KMS-11 (cell line): ENCODE results near the gene MTA1.

Source experiments
- H2AFZ ChIP-seq: fragments of 200-600 bp; sonication (generic); 2 replicates; pipeline ENCODE4 v1.6.1; 2016; ENCODE audit warnings: antibody characterized with exemption, mixed run types, low read depth
- H3K27ac ChIP-seq: fragments of 200-600 bp; sonication (generic); 2 replicates; pipeline ENCODE4 v1.6.1; 2016; ENCODE audit warnings: mild to moderate bottlenecking, mixed run types
- H3K27me3 ChIP-seq: fragments of 200-600 bp; sonication (generic); 2 replicates; pipeline ENCODE4 v1.6.1; 2017; ENCODE audit warnings: mild to moderate bottlenecking, low read depth, mixed run types, moderate library complexity; ENCODE audit not compliant: insufficient read depth
- H3K36me3 ChIP-seq: fragments of 200-600 bp; sonication (generic); 2 replicates; pipeline ENCODE4 v1.6.1; 2017; ENCODE audit warnings: mild to moderate bottlenecking, mixed run types; ENCODE audit not compliant: insufficient read depth
- H3K4me1 ChIP-seq: fragments of 200-600 bp; sonication (generic); 2 replicates; pipeline ENCODE4 v1.6.1; 2016; ENCODE audit warnings: mild to moderate bottlenecking, low read depth, mixed run types; ENCODE audit not compliant: poor library complexity, severe bottlenecking
- H3K4me2 ChIP-seq: fragments of 200-600 bp; sonication (generic); 2 replicates; pipeline ENCODE4 v1.7.0; 2016; ENCODE audit warnings: mild to moderate bottlenecking, mixed run types
- H3K4me3 ChIP-seq: fragments of 200-600 bp; sonication (generic); IDR thresholded peaks from 2 replicates; pipeline ENCODE4 v1.6.1; 2017; ENCODE audit warnings: low read depth, low read length, mixed read lengths; ENCODE audit not compliant: insufficient read depth
- H3K79me2 ChIP-seq: fragments of 200-600 bp; sonication (generic); 2 replicates; pipeline ENCODE4 v1.6.1; 2016; ENCODE audit warnings: low read depth, mixed run types; ENCODE audit not compliant: insufficient read depth
- H3K9ac ChIP-seq: fragments of 200-600 bp; sonication (generic); 2 replicates; pipeline ENCODE4 v1.6.1; 2016; ENCODE audit warnings: mild to moderate bottlenecking, mixed run types
- H4K20me1 ChIP-seq: fragments of 200-600 bp; sonication (generic); 2 replicates; pipeline ENCODE4 v1.6.1; 2016; ENCODE audit warnings: mild to moderate bottlenecking, mixed run types; ENCODE audit not compliant: insufficient read depth
- CTCF ChIP-seq: fragments of 200-600 bp; sonication (generic); conservative IDR thresholded peaks from 2 replicates; pipeline ENCODE4 v1.6.1; 2017; ENCODE audit warnings: low read depth, mild to moderate bottlenecking, antibody characterized with exemption, low read length, moderate library complexity, mixed read lengths

MTA1 gene

GRCh38 chr14:105397350-105397931, 22.2 kb upstream of the MTA1 start:
- H3K4me2 ChIP-seq: peak overlapping the region; percentile 45; the same call in 1 of the 2 replicates
- no peaks in the 10 kb centered on the region for H3K36me3 ChIP-seq
- H3K27me3 ChIP-seq: no peaks in the 10 kb centered on the region
- H3K27ac ChIP-seq: peak overlapping the region; percentile 58
- H4K20me1 ChIP-seq: no peaks in the 10 kb centered on the region
- TF ChIP-seq CTCF: no peak
- peak overlapping the region; percentile 73 for H2AFZ ChIP-seq
- H3K4me3 ChIP-seq: no peak overlapping the region
- peaks cover 10% of the 10 kb centered on the region for H3K4me1 ChIP-seq
- H3K9ac ChIP-seq: peak overlapping the region; percentile 90; the same call in 1 of the 2 replicates
- peaks cover 7% of the 10 kb centered on the region for H3K79me2 ChIP-seq

GRCh38 chr14:105398044-105398725, 21.4 kb upstream of the MTA1 start, which contains the start of gene TEX22:
TSS of gene TEX22 (plus strand) at chr14:105398538. CDS start at chr14:105399341, 803 bp downstream.
- H3K9ac ChIP-seq: peak within 1 kb of the TSS; percentile 90

GRCh38 chr14:105398726-105399465, 20.7 kb upstream of the MTA1 start:
- peaks cover 10% of the 10 kb centered on the region for H3K4me1 ChIP-seq
- H3K4me3 ChIP-seq: no peak overlapping the region
- peak overlapping the region; percentile 90 for H3K9ac ChIP-seq
- no peak overlapping the region; the same call in 1 of the 2 replicates for H2AFZ ChIP-seq
- no peaks in the 10 kb centered on the region for H3K36me3 ChIP-seq
- H3K27me3 ChIP-seq: no peaks in the 10 kb centered on the region
- peak overlapping the region; percentile 58 for H3K27ac ChIP-seq
- peaks cover 7% of the 10 kb centered on the region for H3K79me2 ChIP-seq
- peak overlapping the region; percentile 60 for H3K4me2 ChIP-seq
- TF ChIP-seq CTCF: no peak
- H4K20me1 ChIP-seq: no peaks in the 10 kb centered on the region

More at GRCh38 chr14:105398044-105398725, 21.4 kb upstream of the MTA1 start, which contains the start of gene TEX22:
- H3K27me3 ChIP-seq: no peaks in the 10 kb centered on the region
- H3K4me3 ChIP-seq: no peak within 1 kb of the TSS
- H3K36me3 ChIP-seq: no peaks in the 10 kb centered on the region
- peaks cover 10% of the 10 kb centered on the region for H3K4me1 ChIP-seq
- peak within 1 kb of the TSS; percentile 58 for H3K27ac ChIP-seq
- H2AFZ ChIP-seq: peak within 1 kb of the TSS; percentile 73
- no peak for TF ChIP-seq CTCF
- peak within 1 kb of the TSS; percentile 60 for H3K4me2 ChIP-seq
- H4K20me1 ChIP-seq: no peaks in the 10 kb centered on the region
- H3K79me2 ChIP-seq: peaks cover 7% of the 10 kb centered on the region

GRCh38 chr14:105399466-105399775, 20.2 kb upstream of the MTA1 start:
- no peak for TF ChIP-seq CTCF
- Histone ChIP-seq H3K4me1 (peaks cover 10% of the 10 kb centered on the region), H2AFZ (no peak overlapping the region), H3K9ac (peak overlapping the region; percentile 90), H3K79me2 (peaks cover 7% of the 10 kb centered on the region), H3K4me3 (no peak overlapping the region), H4K20me1 (no peaks in the 10 kb centered on the region), H3K27ac (no peak overlapping the region), H3K36me3 (no peaks in the 10 kb centered on the region), H3K4me2 (peak overlapping the region; percentile 60), H3K27me3 (no peaks in the 10 kb centered on the region)
